Thyroid gland (tissue), 4 donors: ENCODE results near the gene WDR7.

ENCODE experiments used
- CTCF ChIP-seq, 6 experiments: fragments of 200-600 bp in 3 of 6; fragments of 450-650 bp in 3 of 6; sonication (generic) in 3 of 6; IDR thresholded peaks; one replicate each; pipeline ENCODE4 v1.5.1; 2016 to 2019; ENCODE audit warnings: antibody characterized with exemption in 6 of 6, mild to moderate bottlenecking in 2 of 6, inconsistent platforms in 1 of 6, moderate library complexity in 1 of 6
- POLR2A ChIP-seq, 2 donors: fragments of 450-650 bp; IDR thresholded peaks; one replicate each; pipeline ENCODE4 v1.6.1; 2017; ENCODE audit warnings: antibody characterized with exemption in 2 of 2, mild to moderate bottlenecking in 2 of 2, moderate library complexity in 1 of 2

GRCh38 chr18:57015451-57015850 lies 364.3 kb downstream of the WDR7 start:
- TF ChIP-seq CTCF (IDR thresholded peaks at IDR 0.05) (no peak), POLR2A (IDR thresholded peaks at IDR 0.05) (no peak)
